GM18526 (cell line): ENCODE results near the gene TMEM184A.

ENCODE experiments used
- POLR2A ChIP-seq: IDR thresholded peaks from 3 replicates; pipeline ENCODE4 v1.6.1; 2011; ENCODE audit not compliant: insufficient read length; ENCODE audit errors: extremely low read depth

The TMEM184A gene

DNA sequence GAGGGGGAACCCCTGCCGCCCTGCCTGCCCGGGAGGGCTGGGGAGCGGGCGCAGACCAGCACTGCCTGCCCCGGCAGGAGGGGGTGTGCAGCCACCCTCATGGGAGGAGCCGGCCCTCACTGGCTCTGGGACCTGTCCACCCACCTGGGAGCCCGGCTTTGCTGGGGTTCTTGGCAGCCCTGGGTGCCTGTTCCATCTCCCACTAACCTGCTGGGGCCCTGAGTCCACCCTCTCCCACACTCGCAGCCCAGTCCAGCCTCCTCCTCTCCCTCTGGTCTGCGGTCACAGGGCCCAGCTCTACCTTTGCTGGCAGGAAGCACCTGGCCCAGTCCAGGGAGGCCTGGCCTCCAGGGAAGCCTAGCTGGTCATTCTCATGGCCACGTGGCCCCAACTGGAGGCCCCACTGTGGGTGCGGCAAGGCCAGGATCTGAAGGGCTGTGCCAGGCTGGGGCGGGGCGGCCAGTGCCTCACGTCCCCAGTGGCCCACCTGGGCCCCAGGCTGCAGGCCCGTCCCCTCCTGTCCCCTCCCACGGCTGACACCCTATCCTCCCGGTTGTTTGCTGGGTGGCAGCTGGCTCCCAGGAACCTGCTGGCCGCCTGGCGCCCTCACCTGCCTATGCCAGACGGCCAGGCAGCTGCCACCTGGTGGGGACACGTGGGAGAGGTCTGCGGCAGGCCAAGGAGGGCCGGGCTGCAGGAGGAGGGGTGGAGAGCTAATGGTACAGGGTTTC is at the start of gene TMEM184A:
Gene TMEM184A (minus strand): TSS at position 393 of the 731 bp plus-strand sequence. CDS start 721 bp downstream, outside the sequence.
- TF ChIP-seq POLR2A: no peak

DNA sequence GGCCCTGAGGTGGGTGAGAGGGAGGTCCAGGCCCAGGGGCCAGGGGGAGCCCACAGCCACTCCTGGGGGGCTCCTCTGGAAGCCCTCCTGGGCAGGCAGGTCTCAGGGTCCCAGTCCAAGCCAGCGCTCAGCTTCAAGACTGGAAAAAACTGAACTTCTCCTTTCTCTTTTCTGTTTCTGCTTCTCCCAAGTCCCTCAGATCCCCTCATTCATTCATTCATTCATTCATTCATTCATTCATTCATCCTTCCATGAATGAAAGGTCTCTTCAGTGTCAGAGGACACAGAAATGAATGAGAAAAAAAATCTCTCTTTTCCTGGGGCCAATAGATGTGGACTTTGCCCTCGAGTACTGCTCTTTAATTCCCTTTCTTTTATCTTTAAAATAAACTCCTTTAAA is 48.4 kb upstream of the TMEM184A start:
- no peak for TF ChIP-seq POLR2A

DNA sequence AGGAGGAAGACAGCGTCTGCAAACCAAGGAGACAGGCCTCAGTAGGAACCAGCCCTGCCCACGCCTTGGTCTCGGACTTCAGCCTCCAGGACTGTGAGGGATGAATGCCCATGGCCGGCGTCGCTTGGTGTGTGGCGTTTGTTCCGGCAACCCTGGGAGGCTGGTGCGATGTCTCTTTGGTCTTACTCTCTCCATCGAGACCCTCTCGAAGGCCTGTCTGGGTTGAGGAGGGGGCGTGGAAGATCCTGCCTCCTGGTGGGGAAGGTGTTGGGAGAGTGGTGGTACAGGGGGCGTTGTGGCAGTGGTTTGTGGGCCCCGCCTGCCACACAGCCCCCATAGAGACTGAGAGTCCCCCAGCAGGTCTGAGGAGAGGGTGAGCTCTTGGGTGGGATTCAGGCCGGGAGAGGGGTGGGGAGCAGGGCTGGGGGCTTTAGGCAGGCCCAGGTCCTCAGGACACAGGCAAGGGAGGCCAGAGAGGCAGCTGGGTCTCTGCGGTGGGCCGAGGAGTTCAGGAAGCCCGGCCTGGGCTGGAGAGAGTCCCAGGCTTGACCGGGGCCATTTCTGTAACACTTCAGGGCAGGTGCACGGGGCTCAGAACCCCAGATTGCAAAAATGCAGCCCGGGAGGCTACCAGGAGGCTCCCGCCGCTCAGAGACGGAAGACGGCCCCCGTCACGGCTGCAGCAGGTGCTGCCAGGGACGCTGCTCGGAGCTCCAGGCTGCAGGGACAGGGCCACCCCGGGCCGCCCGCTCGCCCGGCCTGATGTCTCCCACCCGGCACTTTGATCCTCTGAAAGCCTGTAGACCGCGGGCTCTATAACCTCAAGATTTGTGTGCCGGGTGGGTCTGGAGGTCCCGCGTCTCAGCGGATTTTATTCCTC is 47.6 kb upstream of the TMEM184A start:
- no peak for TF ChIP-seq POLR2A

DNA sequence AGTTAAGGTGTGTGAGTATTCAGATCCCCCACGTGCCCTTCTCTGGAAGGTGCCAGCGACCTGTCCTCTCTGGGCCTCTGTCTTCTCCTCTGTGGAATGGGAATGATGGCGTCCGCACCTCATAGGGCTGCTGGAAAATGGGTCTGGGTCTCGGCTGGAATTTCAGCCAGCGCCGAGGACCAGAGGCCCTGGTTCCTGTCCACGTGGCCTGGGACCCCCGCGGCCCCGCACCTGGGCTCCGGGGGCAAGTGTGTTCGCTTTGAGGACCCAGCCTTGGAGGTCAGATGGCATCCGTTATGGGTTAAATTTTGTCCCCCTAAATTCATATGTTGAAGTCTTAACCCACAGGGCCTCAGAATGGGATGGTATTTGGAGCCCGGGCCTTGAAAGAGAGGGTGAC is 46.4 kb upstream of the TMEM184A start:
- TF ChIP-seq POLR2A: no peak

DNA sequence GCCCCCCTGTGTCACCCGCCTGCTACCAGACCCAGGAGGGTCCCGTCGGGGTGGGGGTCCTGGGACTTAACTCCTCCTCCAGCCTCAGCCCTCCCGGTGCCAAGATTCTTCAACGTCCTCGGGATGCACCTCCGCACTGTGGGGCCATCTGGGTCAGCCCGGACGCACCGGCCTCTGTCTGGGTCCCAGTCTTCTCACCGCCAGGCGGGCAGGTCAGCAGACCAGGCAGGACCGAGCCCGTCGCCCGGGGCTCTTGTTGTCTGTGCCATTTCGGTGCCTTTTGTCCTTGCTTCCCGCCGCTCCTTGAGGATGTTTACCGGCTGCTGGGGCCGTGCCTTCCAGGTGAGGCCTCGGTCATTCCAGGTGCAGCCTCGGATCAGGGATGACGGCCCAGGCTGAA is 46.0 kb upstream of the TMEM184A start:
- no peak for TF ChIP-seq POLR2A

DNA sequence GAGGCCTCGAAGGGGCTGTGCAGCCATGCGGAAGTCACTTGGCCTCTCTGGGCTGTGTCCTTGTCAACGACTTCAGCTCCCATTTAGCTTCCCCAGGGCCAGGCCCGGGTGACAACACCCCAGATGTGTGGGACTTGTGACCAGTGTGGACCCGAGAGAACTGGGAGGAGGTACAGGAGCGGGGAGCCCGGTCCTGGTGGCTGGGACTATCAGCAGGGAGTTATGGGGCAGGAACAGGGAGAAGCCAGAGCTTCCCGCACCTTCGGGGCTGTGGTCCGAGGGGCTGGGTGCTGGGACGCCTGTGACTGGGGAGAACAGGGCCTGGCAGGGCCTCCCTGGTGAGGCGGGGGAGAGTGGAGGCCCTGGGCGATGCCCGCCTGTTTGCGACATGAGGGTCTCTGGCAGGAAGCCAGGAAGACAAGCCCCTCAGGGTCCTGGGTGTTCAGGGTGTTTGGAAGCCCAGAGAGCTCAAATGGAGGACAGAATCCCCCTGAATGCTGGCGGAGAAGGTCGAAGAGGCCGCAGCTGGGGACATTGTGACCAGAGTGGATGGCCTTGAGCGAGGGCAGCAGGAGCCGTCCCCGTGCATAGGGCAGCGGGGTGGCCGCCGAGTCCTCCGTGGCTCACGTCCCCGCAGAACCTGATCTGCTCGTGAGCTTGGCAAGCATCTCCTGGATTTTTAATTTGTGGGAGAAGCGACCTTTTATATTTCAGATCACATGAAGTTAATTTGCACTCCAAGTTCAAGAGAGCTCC is 43.8 kb upstream of the TMEM184A start:
- no peak for TF ChIP-seq POLR2A

DNA sequence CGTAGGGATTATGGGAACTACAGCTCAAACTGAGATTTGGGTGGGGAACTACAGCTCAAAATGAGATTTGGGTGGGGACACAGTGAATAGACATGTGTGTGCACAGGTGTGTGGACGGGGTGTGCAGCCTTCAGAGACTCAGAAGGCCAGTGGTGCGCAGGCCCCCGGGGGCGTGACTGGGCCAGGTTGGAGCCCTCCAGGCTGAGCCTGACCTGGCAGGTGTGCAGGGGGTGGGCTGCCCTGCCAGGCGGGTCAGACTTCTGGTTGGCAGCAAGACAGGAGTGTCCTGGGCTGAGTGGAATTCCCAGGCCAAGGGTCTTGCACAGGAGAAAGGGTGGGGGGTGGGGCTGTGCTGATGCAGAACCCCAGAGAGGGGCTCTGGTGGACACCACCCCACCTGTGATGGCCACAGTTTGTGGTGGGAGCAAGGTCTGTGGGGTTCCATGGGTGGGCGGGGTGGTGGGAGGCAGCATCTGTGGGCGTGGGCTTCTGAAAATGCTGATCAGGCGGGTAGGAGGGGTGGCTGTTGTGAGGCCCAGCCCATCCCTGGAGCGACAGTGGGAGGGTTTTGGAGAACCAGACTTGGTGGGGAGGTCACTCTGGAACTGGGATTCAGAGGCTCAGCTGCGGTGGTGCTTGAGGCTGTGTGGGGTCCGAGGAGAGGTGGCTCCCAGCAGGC is 43.1 kb upstream of the TMEM184A start:
- no peak for TF ChIP-seq POLR2A

DNA sequence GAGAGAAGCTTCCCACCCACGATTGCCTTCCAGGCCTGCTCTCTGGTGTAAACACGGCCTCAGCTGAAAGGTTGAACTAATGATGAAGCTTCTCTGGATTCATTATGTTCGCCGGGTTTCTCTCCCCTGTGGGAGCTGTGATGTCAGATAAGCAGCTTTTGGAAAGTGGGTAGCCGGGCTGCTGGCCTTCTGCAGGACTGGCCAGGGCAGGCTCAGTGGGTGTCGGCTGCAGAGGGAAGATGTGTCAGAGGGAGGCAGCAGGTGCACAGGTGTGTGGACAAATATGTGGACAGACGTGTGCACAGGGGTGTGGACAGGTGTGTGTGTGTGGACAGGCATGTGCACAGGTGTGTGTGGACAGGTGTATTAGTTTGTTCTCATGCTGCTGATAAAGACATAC is 42.3 kb upstream of the TMEM184A start:
- no peak for TF ChIP-seq POLR2A

DNA sequence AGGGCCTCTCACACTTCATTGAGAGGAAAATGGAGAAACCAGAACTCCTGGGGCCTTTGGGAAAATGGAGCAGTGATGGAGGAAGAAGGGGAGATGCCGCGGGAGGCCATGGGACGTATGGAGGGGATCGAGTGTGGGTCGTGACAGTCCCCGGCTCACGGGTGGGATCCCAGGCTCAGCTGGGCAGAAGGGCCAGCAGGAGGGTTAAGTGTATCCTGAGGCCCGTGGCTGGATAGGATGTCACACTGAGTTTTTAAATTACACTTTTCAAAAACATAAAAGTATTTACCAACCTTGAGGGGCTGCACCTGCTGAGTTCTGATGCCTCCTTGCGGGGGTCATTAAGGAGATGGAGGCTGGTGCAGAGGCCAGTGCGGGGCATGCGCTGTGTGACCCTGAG is 41.8 kb upstream of the TMEM184A start:
- TF ChIP-seq POLR2A: no peak

DNA sequence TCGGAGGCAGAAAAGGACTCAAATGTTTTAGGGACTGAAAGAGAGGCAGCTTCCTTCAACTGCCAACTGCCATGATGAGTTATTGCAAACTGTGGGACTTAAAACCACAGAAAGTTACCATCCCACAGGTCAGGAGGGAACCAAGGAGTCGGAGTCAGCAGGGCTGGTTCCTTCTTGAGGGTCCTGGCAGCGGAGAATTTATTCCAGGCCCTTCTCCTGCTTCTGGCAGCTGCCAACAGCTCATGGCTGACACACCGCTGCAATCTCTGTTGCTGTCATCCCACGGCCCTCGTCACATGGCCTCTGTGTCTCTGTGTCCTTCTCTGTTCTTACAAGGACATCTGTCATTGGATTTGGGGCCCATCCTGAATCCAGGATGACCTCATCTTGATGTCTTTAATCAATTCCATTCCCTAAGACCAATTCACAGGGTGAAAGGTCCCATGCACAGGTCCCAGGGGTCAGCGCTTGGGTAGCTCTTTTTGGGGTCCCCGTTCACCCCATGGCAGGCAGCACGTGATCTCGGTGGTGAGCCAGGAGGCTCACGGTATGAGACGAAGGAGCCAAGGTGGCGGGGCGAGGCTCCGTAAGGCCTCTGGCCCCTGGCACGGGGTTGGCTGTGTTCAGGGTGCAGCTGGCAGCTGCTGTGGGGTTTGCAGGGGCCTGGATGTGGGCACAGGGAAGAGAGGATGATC is 41.2 kb upstream of the TMEM184A start:
- TF ChIP-seq POLR2A: no peak

DNA sequence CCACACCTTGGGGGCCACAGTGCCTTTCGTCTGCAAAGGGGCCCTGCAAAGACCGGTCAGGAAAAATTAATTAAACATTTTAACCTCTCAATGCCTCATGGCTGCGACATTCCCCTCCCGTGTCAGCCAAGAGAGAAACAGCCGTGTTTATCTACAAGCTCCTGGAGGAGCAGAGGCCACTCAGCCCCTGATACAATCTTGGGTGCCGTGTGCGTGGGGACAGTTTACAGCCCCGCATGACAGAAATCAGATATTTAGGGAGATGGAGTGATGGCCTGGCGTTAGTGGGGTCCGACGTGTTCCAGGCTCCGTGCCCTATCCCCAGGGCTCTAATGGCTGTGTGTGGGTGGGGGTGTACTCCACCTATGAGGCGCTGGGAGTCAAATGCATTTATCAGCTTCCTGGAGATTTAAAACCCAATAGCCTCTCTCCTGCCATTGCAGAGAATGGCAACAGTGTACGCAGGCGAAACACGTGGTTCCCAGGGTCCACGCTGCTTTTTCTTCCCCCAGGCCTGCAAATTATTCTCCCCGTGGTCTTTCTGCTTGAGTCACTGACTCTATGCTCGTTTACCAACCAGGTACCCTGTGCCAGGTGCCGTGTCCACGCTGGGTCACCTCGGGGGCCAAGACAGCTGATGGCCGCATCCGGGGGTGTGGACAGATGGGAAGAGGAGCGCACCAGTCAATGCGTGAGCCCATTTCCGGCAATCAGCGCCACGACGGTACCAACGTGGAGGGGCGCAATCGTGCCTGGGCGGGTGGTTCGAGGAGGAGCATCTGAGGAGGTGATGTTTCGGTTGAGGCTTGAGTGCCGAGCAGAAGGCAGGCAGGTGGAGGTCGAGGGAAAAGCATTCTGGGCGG is 40.4 kb upstream of the TMEM184A start:
- TF ChIP-seq POLR2A: no peak

DNA sequence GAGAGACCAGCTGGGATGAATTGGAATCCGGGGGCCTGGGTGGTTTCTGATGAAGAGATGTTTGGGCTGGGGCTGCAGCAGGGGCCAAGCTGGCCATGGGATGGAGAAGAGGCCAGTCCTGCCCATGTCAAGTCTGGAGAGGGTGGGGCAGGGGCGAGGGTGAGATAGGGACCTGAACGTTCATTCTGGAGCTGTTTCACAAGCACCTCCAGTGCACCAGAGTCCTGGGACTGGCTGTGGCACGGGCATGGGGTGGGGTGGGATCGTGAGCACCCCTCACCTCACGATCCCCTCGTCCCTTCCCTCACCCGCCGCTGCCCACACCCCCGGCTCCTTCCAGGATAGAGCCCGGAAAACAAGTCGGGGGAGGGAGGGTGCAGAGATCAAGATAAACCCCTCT is 39.6 kb upstream of the TMEM184A start:
- TF ChIP-seq POLR2A: no peak

DNA sequence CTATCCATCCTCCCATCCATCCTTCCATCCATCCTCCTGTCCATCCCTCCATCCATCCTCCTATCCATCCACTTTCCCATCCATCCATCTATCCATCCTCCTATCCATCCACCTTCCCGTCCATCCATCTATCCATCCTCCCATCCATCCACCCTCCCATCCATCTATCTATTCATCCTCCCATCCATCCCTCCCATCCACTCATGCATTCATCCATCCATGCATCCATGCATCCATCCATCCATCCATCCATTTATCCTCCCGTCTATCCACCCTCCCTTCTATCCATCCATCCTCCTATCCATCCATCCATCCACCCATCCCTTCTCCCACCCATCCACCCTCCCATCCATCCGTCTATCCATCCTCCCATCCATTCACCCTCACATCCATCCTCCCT is 39.0 kb upstream of the TMEM184A start:
- TF ChIP-seq POLR2A: no peak
